ENCODE results near the gene ATP9B.

The ATP9B gene, protein sequence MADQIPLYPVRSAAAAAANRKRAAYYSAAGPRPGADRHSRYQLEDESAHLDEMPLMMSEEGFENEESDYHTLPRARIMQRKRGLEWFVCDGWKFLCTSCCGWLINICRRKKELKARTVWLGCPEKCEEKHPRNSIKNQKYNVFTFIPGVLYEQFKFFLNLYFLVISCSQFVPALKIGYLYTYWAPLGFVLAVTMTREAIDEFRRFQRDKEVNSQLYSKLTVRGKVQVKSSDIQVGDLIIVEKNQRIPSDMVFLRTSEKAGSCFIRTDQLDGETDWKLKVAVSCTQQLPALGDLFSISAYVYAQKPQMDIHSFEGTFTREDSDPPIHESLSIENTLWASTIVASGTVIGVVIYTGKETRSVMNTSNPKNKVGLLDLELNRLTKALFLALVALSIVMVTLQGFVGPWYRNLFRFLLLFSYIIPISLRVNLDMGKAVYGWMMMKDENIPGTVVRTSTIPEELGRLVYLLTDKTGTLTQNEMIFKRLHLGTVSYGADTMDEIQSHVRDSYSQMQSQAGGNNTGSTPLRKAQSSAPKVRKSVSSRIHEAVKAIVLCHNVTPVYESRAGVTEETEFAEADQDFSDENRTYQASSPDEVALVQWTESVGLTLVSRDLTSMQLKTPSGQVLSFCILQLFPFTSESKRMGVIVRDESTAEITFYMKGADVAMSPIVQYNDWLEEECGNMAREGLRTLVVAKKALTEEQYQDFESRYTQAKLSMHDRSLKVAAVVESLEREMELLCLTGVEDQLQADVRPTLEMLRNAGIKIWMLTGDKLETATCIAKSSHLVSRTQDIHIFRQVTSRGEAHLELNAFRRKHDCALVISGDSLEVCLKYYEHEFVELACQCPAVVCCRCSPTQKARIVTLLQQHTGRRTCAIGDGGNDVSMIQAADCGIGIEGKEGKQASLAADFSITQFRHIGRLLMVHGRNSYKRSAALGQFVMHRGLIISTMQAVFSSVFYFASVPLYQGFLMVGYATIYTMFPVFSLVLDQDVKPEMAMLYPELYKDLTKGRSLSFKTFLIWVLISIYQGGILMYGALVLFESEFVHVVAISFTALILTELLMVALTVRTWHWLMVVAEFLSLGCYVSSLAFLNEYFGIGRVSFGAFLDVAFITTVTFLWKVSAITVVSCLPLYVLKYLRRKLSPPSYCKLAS

DNA sequence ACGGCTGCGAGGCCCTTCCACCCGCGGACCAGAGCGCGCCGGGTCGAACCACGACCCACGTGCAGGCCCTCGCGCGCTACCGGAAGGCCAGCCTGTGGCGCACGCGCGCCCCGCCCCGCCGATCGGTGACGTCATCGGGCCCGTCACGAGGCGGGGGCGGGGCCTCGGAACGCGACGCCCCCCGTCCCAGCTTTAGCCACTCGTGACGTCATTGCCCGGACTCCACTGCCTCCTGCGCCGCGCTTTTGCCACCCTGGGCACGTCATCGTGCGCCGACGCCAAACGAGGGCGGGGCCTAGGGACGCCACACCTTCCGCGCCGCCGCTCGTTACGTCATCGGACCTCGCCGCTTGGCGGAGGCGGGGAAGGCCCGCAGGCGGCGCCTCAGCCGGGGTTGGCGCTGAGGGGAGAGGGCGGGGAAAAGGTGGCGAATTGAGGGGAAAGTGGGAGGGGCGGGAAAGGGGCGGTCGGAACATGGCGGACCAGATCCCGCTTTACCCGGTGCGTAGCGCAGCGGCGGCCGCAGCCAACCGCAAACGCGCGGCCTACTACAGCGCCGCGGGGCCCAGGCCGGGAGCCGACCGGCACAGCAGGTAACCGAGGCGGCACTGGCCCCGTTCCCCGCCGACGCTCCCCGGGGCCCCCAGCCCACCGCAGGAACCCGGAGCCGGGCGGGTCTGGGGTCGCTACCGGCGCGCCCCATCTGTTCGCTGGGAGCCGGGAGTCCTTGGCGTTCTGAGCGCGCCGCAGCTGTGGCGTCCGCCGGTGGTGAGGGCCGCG is at the start of gene ATP9B:
Gene ATP9B (plus strand): TSS at position 458 of the 780 bp plus-strand sequence. CDS start 17 bp downstream, at position 475.
- DNase-seq, result peak; percentile 100

DNA sequence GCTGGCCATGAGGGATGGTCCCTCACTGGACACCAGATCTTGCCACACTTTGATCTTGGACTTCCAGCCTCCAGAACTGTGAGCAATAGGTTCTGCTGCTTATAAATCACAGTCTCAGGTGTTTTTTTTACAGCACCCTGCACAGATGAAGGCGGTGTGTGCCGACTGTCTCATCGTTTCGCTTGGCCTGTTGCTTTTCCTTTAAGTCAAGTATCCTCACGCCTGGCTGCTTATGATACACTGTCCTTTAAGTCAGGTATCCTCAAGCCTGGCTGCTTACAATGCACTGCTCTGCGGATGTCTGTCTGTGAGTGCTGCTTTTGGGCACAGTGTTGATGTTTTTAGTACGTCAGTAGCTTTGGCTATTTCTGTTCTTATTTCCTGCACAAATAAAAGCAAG is 49.3 kb upstream of the ATP9B start:
- no peak for DNase-seq

DNA sequence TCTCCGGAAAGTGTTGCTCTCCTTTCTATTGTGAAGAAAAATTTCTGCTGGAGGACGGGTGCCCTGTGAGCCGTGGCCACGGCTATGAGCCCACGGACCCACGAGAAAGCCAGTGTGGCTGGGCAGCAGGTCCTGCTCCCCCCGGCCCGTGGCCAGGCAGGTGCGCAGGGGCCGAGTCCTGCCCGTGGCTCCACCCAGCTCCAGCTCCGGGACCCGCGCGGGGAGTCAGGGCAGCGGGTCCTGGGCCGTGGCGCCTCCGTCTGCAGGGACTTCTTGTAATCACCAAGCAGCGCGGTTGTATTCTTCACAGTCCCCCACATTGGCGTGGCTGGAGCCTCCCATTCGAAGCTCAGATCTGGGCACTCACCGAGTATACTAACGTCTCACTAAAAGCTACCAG is 46.6 kb upstream of the ATP9B start:
- no peak for DNase-seq

DNA sequence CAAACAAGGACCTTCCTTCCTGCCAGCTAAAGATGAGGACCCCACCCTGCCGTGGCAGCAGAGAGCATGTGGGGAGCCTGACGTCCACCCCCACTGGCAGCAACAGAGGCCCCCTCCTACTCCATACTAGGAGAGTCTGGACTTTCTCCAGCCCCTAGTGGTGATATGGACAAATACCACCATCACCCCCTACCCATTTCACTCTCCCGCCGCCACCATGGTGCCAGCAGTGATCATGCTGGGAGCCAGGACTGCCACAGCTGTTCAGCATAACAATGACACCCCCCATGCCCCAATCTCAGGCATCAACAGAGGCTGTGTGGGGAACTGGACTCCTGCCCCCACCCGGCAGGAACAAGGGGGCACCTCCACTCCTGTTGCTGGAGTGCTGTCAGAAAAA is 42.7 kb upstream of the ATP9B start:
- DNase-seq, result no peak

DNA sequence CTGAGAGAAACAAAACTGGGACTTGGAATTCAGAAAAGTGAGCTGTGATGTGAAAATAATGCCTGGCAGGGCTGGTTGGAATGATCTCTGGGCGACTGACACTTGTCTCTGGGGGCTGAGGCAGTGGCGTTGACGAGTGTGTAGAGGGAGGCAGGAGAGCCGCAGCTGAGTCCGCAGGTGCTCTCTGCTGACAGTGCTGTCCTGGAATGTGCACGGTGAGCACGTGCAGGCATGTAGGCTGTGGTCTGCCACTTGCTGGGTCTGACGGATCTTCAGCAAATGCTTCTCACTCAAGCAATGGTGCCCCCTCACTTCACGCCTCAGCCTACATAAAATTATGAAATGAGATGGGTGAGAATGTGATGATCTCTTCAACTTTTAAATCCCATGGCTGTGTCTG is 38.5 kb upstream of the ATP9B start:
- no peak for DNase-seq

DNA sequence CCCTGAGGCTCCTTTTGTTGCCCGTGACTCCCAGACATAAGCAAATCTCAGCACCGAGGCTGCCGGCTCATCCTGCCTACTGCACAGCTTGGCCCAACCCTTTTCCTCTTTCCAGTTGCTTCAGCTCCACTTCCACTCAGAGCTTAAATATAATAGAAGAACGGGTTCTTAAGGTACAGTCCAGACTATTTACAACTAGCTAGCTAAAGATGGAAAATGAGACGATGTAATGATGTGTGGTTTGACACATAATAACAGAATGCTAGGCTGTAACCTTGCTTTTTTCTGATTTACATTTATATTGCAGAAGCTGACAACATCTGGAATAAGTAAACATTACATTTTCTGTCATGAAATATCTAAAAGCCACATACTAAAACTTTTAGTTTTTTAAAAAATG is 26.9 kb upstream of the ATP9B start:
- DNase-seq, result no peak

DNA sequence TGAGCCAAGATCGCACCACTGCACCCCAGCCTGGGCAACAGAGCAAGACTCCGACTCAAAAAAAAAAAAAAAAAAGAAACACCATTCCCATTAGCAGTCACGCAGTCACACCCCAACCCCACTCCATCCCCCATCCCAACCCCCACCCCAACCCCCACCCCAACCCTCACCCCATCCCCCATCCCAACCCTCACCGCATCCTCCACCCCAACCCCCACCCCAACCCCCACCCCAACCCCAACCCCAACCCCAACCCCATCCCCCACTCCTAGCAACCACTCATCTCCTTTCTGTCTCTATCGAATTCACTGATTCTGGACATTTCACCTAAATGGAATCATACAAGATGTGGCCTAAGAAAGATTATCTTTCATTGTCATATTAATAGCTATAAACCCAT is 25.9 kb upstream of the ATP9B start:
- no peak for DNase-seq

DNA sequence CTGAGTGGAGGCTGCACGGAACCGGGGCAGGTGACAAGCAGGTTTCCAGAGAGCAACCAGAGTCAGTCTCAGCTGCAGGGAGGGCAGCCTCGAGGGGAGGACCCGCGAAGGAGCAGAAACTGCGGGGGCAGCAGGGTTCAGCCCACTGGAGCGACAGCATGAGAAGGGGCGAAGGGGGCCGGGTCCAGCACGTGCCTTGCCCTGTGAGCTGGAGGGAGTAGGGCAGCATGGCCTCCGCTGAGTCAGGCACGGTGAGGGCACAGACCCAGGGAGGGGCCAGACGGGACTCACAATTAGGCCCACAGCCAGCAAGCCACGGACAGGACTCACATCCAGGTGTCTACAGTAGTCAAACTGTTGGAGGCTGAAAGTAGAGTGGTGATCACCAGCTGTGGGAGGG is 22.7 kb upstream of the ATP9B start:
- DNase-seq, result no peak

DNA sequence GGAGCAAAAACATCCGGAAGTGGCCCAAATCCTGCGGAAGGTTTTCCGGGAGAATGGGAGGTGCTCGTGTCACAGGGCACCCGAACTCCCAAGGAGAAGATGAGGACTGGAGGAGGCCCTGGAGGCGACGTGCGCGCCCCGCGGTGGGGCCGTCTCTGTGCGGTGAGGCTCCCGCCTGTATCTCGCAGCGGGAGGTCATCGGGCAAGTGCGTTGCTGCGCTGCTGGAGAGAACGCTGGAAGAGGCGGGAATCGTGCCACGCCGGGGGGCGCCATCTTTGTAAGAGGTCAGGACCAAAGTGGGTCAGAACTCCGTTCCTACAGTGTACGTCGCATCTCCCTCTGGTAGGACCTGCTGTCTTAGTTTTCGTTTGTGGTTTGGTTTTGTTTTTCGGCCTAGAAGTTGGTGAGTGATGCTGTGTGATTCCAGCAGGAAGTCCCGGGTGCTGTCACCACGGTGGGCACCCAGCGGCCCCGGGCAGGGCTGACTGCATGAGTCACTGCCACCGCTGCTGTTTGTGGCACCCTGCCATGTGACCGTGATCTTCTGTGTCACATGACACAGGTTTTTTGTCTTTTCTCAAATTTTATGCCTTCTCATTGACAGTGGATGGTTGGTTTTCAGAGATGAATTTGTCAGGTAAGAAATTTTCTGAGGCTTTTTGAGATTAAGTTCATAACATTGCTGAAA is 21.5 kb upstream of the ATP9B start:
- DNase-seq, result no peak

DNA sequence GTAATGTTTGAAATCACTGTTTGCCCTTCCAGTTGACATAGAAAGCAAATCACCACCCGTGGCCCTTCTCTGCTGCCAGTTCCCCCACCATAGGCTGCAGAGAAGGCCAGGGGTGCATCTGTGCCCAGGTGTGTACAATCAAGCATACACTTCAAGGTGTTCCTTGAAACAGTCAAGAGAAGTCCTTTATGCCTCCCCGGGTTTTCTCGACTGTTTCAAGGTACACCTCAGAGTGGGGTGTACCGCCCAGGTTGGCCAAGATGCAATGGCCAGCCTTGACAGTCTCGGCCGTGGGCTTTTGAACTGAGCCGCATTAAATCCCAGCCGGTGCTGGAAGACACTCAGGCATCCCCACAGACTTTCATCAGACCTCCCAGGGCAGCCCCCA is 21.0 kb upstream of the ATP9B start:
- no peak for DNase-seq

DNA sequence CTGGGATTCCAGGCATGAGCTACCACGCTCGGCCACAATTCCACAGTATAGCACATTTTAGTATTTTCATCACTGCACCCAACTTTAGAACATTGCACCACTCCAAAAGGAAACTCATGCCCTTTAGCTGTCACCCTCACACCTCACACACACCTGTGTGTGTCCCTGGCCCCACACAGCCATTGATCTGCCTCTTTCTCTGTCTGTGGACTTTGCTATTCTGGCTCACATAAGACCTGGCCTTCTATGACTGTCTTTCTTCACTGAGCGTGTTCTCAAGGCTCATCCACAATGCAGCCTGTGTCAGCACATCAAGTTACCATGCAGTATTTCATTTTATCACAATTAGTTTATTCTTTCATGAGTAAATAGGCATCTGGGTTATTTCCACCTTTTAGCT is 19.7 kb upstream of the ATP9B start:
- no peak for DNase-seq

DNA sequence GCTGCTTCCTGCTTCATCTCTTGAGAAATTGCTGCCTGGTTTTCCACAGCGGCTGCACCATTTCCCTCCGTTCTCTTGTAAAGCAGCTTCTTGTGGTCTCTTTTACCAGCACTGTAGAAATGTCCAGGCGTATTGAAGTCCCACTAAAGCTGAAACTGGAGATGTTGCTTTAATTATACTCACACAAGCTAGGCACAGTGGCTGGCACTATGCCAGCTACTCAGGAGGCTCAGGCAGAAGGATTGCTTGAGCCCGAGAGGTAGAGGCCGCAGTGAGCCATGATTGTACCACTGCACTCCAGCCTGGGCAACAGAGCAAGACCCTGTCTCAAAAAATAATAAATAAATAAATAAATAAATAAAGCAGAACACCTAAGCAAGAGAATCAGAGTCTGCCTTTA is 19.2 kb upstream of the ATP9B start:
- no peak for DNase-seq

DNA sequence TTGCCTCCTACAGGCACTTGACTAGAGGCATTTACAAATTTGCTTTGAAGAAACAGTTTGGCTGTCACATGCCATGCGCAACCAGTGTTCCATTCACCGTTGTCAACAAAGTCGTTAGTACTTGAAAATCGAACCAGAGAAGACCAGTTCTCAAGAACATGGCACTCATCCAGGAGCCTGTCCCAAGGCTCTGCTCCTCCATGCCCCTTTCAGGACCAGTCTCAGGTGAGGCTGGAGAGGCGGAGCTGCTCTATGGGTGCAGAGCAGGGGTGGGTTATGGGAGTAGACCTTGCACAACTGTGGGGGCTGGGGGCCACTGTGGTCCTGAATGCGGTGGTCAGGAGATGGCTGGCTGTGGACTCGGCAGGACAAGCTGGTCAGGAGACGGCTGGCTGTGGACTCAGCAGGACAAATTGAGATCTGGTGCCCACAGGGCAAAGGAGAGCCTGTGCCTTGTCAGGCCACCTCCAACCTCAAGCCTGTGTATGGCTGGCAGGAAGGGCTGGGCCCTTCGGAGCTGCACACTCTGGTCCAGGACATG is 12.3 kb upstream of the ATP9B start:
- DNase-seq, result no peak

DNA sequence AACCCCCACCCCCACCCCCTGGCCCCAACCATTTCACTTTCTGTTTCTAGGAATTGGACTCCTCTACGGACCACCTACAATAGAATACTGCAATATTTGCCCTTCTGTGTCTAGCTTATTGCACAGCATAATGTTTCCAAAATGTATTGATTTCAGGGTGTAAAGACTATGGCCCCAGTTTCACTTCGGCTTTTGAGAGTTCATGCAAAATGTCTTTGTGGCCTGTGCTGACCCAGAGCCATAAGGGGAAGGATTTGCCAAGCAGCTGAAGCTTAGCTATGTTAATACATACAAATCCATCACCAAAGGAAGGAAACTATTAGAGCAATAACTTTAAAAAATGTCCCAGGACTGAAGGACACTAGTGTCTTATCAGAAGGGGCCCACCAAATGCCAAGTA is 11.2 kb upstream of the ATP9B start:
- no peak for DNase-seq

DNA sequence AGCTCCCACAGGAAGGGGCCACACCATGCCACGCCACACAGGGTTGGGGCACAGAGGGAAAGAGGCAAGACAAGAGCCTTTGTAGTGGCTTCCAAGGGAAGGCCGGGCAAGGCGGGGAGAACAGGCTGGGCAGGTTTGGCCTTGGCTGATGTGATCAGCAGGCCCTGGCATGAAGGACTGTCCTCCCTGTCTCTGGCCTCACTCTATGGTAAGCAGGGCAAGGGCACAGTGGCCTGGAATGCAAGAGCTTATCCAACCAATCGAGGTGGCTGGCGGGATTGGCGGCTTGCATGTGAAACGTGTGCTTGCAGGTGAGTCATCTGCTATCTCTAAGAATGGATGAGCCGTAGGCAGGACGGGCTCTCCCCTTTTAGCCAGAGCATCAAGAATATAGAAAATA is 6.4 kb upstream of the ATP9B start:
- DNase-seq, result no peak

DNA sequence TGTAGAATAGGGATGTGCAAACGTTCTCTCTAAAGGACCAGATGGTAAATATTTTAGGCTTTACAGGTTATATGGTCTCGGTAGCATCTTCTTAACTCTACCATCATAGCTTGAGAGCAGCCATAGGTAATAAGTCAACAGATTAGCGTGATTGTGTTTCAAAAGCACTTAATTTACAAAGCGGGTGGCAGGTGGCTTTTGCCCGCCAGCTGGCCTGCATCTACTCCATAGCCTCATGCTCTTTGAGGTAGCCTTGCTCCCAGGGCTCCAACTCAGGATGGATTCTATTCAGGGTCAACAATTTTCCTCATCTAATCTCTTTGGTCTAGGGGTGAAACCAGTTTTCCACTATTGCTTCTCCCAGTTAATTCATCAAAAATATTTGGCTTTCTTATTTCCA is 5.0 kb upstream of the ATP9B start:
- DNase-seq, result no peak

DNA sequence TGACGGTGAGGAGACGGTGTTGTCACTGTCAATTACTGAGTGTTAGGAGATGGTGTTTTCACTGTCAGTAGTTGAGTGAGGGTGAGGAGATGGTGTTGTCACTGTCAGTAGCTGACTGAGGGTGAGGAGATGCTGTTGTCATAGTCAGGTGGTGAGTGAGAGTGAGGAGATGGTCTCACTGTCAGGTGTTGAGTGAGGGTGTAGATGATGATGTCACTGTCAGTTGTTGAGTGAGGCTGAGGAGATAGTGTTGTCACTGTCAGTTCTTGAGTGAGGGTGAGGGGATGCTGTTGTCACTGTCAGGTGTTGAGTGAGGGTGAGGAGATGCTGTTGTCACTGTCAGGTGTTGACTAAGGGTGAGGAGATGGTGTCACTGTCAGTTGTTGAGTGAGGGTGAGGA is 3.4 kb upstream of the ATP9B start:
- no peak for DNase-seq

DNA sequence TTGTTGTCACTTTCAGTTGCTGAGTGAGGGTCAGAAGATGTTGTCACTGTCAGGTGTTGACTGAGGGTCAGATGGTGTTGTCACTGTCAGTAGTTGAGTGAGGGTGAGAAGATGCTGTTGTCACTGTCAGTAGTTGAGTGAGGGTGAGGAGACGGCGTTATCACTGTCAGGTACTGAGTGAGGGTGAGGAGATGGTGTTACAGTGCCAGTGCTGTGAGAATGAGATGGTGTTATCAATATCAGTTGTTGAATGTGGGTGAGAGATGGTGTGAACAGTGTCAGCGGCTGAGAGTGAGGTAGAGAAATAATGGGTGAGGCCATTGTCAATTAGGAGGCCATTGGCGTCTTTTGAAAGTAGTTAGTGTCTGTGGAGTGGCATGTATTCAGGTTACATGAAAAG is 1.6 kb upstream of the ATP9B start:
- no peak for DNase-seq

DNA sequence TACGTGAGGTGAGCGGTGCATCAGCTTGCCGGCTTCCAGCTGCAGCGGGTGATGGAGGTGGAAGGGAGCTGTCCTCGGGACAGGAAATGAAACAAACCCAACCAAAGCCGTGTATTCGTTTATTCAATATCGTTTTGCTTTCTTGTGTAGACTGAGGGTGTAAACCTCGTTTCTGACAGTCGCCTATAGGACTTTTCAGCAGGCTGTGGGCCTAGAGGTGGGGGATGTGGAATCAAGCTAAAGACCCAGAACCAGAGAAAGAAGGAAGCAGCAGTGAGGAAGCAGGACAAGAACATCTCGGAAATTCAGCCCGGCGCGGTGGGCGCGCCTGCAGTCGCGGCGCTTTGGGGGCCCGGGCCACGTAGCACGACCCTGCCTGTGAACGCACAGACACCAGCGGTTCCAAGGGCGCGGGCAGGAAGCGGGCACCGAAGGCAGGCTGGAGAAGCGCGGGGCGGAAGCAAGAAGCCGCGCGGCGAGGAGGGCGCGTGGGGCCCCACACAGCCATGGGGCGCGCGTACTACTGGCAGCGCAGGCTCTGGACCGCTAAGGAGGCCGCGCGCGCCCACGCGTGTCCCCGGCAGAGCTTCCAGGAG is 755 bp upstream of the ATP9B start:
- no peak for DNase-seq

DNA sequence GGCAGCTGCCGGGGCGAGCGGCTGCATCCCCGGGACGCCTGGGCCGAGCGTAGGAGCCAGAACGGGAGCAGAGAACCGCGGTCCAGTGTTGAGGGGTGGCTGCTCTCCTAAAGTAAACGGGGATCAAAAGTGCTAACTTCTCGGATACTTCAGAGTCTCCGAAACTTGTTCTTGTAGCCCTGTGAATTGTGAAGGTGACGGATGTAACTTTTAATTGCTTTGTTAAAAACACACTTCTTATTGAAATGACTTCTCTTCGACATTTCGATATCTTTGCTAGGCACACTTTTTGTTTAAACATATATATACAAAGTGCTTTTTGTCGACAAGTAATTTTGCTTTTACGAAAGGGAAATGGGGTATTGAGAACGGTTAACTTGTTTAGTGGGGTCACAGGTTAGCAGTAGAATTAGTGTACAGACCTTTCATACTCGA is 540 bp downstream of the ATP9B start:
- DNase-seq, result no peak

DNA sequence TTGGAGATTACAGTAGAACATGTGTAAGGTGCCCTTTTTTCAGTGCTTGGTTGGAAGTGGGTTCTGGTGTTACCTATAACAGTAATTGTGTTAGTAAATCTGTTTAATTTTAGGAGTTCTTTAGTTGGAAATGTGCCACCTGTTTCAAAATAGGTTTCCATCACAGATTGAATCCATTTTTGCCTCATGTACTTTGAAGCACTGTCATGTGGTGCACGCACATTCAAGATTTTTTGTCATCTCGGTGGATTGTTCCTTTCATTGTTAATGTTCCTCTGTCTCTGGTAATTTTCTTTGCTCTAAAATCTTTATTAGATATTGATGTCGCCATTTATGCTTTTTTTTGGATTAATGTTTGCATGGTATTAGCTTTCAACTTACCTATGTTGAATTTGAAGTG is 1.3 kb downstream of the ATP9B start:
- DNase-seq, result no peak

DNA sequence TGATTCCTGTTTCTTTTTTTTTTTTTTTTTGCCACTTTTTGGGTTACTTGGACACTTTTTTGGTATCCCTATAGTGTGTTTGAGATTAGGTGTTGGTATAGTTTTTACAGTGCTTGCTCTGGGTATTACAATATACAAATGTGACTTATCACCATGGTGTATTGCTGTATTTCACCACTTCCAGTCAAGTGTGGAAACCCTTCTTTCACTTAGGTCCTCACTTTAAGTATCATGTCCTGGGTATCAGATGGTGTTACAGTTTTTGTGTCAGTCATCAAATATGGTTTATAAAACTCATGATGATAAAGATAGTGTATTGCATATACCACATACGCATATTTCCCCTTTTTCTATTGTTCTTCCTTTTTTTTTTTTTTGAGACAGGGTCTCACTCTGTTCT is 1.8 kb downstream of the ATP9B start:
- no peak for DNase-seq

Measured in activated T-cell treated with anti-CD3 and anti-CD28 coated beads, Interleukin-2, amount 50 U/mL, for 1 hour (primary cell).